Adrenal gland (tissue), 5 donors: ENCODE measurements around the gene MCMBP.

ENCODE experiments used
- POLR2A ChIP-seq, 2 donors: fragments of 450-650 bp; IDR thresholded peaks; one replicate each; pipeline ENCODE4 v1.6.1; 2017; ENCODE audit warnings: antibody characterized with exemption in 2 of 2, mild to moderate bottlenecking in 2 of 2, moderate library complexity in 1 of 2
- TF ChIP-seq, protein P1 (sequence below), 6 experiments: fragments of 450-650 bp in 4 of 6; fragments of 200-600 bp in 2 of 6; sonication (generic) in 1 of 6; IDR thresholded peaks; 1 replicate in 5 of 6; 2 replicates in 1 of 6; pipeline versions ENCODE4 v1.5.1 to v1.8.0; 2016 to 2021; ENCODE audit warnings: antibody characterized with exemption in 6 of 6, mild to moderate bottlenecking in 2 of 6, moderate library complexity in 1 of 6
- donor health status: DM: no; HTN: no; CAD: no.

DNA sequence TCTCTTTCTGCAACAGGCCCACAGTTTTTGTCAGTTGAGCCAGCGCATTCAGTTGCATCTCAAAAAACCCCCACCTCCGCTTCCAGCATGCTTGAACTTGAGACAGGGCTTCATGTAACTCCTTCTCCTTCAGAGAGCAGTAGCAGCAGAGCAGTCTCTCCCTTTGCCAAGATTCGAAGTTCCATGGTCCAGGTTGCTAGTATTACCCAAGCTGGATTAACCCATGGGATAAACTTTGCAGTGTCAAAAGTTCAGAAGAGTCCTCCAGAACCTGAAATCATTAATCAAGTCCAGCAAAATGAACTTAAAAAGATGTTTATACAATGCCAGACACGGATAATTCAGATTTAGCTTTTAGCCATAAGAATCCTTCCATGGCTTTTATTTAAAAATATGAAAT, 45.2 kb downstream of the MCMBP start:
- TF ChIP-seq, protein P1, sequence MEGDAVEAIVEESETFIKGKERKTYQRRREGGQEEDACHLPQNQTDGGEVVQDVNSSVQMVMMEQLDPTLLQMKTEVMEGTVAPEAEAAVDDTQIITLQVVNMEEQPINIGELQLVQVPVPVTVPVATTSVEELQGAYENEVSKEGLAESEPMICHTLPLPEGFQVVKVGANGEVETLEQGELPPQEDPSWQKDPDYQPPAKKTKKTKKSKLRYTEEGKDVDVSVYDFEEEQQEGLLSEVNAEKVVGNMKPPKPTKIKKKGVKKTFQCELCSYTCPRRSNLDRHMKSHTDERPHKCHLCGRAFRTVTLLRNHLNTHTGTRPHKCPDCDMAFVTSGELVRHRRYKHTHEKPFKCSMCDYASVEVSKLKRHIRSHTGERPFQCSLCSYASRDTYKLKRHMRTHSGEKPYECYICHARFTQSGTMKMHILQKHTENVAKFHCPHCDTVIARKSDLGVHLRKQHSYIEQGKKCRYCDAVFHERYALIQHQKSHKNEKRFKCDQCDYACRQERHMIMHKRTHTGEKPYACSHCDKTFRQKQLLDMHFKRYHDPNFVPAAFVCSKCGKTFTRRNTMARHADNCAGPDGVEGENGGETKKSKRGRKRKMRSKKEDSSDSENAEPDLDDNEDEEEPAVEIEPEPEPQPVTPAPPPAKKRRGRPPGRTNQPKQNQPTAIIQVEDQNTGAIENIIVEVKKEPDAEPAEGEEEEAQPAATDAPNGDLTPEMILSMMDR (IDR thresholded peaks at IDR 0.05): no peak
- TF ChIP-seq POLR2A (IDR thresholded peaks at IDR 0.05): no peak
